GM18858 (cell line): ENCODE results near the gene GLS.
"Not testable (repeated sequence)": the region's sequence is repeated elsewhere in the genome, so short reads cannot be mapped to it uniquely, and the experiment has no call there.

Source experiments
- ATAC-seq: cut with Tn5 transposase; IDR thresholded peaks from one replicate; pipeline ENCODE4 v1.9.1; 2021; ENCODE audit not compliant: unreplicated experiment

GLS gene

DNA sequence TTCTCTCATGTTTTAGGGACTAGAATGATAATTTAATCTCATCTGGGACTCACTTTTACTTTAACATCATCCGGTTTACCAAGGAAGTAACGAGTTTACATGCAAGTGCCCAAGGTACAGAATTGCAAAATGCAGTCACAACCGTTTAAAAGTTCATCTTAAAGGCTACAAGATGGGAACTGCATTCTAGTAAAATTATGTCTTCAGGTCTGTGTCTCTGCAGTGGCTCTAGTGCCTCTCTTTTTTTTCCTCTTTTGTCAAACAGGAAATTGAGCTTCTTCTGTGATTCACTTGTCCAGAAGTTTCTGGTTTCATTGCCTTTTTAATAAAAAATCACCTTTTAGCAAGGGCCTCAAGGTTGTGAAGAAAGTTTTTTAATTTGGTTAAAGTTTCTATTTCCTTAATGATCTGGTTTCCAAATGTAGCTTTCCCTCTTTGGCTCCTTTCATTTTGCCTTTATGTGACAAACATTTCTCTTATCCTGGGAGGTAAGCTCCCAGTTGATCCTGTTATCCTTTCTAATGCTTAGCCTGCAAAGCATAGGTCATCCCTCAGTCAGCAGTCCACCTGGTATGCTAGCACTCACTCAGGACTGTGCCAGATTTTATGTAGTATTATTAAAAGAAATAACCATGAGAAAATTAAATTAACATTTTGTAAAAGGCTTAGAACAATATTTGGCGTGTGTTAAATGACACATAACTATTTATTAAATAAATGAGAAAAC, 2.4 kb downstream of the GLS start:
- ATAC-seq = no peak

DNA sequence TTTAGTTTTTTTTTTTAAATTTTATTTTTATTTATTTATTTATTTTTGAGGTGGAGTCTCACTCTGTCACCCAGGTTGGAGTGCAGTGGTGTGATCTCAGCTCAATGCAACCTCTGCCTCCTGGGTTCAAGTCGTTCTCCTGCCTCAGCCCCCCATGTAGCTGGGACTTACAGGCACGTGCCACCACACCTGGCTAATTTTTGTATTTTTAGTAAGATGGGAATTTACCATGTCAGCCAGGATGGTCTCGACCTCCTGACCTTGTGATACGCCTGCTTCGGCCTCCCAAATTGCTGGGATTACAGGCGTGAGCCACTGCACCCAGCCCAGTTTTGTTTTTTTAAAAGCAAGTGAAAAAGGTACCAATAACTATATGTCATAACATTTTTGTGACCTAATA, 5.2 kb downstream of the GLS start:
- ATAC-seq = not testable (repeated sequence)

DNA sequence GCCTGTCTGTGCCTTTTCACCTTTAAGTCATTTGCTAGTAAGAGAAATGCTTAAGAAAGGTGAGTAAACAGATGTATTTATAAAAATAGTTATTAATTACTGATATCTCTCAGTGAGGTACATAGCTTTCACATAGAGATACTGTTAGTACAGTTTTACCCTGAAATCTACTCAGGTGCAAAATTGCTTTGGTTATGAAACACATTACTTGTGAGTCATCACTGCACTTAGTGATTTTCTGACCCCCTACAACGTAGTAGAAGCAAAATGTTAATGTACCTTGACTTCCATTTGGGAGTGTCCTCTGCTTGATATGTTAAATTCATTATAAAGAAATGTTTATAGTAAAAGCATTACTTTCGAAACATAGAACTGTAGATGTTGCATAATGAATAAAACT, 6.5 kb downstream of the GLS start:
- ATAC-seq = peak; percentile 71

DNA sequence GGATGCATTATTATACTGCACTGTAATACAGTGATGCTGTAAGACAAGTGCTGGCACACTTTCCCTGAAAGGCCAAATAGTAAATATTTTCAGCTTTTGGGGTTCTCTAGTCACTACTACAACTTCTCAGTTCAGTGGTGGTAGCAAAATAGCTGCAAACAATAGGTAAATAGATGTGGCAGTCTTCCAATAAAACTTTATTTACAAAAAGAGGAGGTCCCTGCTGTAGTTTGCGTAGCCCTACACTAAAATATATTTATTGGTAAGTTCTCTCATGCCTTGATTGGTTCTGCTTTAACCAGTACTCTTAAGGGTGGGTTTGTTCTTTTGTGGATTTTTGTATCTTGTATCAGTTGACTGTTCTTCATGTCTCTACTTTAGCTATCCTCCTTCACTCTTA, 7.8 kb downstream of the GLS start:
- no peak for ATAC-seq

DNA sequence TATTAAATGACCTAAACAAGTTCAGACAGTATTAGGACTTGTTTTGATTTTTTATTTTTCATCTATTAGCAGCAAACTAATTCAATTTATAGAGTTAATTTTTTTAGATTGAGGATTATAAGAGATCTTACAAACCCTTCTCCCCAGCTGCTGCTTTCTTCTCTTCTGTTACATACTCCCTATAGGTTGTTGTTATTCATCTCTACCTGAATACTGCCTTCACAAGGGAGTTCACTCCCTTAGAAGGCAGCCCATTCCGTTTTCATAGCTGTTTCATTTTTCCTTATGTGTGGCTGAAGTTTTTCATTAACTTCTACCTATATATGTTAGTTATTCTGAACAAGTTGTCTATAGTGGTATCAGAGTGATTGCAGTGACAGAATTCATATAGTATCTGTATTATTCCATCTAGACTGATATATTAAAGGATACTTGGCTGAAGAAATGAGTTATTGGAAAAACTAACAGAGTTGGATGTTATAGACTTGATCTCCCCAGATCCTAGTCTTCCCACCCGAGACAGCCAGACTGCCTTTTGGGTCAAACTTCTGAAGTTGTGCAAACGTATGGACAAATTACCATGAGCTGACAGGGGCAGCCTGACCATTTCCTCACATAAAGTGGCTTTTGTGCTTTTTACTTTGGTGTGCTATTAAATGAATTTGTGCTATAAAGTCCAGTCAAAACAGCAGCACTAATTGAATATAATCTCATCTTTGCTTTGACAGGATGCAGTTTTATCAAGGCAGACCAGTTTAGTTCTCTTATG, 8.7 kb downstream of the GLS start:
- ATAC-seq = no peak

DNA sequence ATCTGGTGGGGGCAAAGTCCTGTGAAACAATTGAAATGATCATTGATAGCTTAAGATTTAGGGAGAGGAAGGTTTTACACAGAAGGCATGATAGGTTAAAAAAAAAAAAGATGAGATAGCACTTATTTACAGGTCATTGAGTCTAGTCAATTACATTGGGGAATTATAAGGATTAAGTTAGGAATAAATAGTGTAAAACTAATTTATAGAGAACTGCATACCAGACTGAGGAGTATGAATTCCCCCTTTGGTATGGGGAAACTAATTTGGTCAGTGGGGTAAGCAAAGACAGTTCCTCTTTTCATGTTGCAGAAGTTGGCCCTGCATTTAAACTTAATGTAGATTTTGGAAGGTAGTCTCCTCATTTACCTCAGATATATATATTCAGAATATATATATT, 10.8 kb downstream of the GLS start:
- ATAC-seq = peak; percentile 38

DNA sequence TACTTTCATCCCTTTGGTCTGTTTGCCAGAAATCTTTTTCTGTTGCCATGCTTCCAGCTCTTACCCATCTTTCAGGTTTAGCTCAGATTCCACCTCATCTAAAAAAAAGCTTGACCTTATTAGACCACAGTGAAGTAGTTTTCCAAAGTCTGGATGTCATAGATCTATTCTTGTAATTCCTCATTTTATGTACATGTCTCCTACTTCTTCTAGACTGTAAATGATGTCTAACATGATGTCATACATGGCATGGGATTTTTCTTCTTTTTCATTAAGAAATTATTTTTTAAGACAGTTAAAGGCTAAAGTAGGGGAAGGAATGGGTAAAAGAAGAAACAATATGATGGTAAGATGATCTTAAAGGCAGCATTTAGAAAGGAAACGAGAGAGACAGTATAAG, 11.3 kb downstream of the GLS start:
- no peak for ATAC-seq

DNA sequence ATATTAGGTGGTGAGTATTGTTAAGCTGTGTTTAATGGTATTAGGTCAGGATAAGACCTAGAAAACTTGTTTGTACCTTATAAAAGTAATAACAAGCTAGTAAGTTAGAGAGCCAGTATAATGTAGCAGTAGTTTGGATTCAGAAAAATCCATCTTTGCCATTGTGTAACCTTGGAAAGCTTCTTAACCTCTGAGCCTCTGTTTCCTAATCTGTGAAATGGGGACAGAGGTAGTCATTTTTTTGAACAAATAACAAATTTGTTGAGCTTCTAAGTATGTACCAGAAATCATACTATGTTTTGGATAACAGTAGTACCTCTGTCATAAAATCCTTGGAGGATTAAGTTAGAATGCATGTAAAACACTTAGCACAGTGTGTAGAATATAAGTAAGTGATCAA, 12.5 kb downstream of the GLS start:
- no peak for ATAC-seq

DNA sequence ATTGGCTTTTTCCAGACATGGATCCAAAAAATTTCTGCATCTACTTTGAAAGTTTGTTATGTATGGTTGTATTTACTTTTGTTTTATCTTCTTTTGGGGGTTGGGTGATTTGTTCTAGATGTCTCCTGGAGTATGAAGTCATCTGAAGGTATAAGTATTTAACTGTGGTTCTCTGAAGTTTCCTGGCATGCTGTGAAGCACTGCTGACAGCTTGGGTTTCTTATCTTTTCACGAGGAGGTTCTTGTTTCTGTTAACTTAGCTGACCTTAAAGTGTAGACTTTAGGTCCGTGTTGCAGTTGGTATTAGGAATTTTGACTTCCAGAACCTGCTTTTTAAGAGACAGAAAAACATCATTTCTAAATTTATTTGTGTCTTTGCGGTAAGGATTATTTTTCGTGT, 15.9 kb downstream of the GLS start:
- no peak for ATAC-seq

DNA sequence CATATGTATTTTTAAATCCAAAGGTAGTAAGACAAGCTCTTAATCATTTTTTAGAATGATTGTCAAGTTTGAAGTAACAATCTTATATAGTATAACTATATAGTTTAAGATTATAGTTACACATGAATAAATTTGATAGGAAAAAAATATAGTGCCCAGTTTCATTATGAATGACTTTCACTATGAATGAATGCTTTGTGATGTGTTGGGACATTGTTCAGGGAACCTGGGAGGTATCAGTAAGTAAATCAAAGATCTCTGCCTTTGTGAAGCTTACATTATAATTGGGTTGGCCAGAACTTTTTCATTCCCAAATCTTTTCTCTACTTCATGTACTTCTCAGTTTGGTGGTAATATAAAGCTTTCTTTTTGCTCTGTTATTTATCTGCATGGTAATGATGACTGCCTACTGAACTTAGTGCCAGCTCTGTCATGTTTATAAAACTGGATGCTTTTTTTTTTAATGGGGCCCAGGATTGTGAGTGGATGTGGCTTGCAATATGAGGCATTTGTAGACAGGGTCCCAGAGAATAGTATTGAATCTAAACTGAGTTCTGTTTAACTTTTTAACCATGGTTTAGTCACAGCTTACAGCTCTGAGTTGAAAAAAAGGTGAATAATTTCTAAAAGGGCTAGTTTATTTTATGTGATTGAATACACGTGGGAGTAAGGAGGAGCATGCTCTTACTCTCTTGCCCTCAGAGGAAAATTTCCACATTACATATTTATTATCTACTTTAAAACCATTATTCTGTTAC, 23.3 kb downstream of the GLS start:
- ATAC-seq = no peak

DNA sequence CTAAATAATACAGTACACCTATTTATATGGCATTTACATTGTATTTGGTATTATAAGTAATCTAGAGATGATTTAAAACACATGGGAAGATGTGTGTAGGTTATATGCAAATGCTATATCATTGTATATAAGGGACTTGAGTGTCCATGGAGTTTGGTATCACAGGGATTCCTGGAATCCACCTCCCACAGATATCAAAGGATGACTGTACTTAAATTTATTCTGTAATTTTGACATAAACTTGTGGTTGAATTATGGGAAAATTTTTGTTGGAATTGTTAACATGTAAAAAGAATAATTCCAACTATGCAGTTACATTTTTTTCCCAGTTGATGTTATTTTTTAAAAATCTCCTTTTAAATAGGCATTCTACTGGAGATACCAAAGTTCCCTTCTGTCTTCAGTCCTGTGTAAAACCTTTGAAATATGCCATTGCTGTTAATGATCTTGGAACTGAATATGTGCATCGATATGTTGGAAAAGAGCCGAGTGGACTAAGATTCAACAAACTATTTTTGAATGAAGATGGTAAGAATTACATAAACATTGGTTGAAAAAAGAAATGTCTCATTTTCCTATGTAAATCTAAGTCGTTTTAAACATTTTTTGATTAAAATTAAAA, 24.1 kb downstream of the GLS start:
- ATAC-seq = no peak

DNA sequence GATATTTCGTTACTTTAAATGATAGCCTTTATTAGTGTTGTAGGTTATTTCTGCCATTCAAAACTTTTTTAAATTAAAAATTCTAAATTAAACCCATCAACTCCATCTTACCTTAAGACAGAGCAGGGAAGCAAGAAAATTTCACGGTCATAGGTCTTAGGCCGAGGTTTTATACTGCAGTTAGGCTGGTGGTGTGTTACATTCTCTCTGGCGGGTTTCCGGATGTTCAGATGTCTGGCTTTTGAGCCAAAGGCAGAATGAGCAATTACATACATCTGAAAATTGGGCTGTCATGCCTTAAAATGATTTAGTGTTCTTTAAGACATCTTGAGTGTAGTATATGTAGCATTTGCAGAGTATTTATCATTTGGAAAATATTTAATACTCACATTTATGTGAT, 27.9 kb downstream of the GLS start:
- no peak for ATAC-seq

DNA sequence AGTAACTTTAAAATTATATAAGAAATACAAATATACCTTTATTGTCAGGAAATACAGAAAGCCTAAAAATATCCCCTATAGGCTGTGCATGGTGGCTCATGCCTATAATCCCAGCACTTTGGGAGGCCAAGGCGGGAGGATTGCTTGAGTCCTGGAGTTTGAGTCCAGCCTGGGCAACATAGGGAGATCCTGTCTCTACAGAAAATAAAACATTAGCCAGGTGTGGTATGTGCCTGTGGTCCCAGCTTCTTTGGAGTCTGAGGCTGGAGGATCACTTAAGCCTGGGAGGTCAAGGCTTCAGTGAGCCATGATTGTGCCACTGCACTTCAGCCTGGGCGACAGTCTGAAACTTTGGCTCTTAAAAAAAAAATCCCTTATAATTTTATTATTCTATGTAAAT, 29.1 kb downstream of the GLS start:
- no peak for ATAC-seq

DNA sequence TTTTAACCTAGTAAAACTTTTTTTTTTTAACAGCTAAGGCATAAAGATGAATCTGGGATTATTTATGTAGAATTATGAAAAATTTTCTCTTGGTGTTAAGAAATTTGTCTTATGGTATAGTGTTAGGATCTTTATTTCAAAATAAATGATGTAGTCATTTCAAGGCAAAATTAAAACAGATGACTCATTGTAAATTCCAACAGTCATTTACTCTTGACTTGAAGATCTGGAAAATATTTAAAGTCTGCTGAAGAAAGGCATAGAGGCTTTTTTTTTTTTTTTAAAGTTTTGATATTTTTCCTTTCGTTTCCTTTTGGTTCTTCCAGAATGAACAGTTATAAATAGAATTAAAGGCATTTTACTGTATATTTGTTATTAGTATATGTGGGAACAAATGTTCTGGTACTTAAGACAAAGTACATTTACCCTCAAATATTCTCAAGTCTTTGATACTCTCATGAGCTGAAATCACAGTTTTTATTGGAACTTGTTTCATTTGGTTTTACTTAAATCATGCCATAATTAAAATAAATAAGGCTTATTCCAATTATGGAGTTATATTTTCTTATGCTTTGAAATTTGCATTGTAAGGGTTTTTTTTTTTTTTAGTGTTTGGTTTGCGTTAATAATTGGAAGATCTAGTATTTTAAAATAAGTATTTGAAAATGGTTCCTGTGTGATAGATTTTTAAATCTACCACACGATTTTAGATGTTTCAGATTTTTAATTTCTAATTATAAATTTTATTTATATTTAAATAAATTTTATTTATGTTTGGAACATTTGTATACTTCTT, 29.9 kb downstream of the GLS start:
- no peak for ATAC-seq

DNA sequence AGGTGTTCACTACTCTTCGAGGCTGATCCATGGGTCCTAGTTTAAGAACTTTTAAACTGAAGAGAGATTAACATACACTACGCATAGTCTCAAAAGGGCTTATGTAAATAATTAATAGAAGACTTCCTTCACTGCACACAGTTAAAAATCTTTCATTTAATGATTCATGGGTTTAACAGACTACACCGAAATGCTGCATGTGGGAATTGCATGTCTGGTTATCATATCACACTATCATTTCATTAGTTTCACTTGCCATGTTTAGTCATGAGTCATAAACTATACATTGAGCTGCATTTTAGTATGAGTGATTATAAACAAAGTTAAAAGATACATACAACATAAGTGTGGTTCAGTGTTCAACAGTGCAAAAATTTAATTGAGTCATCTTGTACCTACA, 31.2 kb downstream of the GLS start:
- ATAC-seq = peak; percentile 92

DNA sequence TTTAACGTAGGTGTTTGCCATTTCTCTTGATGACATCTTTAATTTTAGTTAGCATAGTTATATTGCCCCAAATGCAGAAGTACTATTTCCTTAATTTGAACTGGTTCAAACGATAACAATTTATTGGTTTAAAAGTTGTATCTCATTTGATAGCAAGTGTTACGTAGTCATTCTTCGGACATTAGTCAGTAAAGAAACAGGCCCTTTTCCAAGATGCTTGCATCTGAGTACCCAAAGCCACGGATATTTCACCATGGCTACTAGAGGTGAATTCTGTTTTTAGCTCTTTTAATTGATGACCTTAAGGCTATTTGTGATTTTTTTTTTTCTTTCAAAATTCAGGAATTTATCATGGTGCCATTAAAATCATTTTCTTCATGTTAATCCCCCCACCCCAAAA, 32.1 kb downstream of the GLS start:
- no peak for ATAC-seq

DNA sequence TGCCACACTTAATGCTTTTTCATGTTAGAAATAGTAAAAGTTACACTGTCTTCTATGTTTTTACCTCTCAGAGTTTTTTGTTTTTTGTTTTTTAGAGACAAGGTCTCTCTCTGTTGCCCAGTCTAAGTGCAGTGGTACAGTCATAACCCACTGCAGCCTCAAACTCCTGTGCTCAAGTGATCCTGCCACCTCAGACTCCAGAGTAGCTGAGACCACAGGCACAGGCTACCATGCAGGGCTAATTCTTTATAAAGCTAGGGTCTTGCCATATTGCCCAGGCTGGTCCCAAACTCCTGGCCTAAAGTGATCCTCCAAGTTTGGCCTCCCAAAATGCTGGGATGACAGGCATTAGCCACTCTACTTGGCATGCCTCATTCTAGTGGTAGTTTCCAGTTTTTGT, 33.1 kb downstream of the GLS start:
- no peak for ATAC-seq

DNA sequence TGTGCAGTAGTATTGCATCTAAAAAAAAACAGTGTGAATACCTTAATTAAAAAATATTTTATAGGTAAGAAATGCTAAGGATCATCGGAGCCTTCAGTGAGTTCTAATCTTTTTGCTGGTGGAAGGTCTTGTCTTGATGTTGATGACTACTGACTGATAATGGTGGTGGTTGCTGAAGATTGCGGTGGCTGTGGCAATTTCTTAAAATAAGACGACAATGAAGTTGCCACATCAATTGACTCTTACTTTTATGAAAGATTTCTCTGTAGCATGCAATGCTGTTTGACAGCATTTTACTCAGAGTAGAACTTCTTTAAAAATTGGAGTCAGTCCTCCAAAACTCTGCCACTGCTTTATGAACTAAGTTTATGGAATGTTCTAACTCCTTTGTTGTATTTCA, 36.2 kb downstream of the GLS start:
- no peak for ATAC-seq

DNA sequence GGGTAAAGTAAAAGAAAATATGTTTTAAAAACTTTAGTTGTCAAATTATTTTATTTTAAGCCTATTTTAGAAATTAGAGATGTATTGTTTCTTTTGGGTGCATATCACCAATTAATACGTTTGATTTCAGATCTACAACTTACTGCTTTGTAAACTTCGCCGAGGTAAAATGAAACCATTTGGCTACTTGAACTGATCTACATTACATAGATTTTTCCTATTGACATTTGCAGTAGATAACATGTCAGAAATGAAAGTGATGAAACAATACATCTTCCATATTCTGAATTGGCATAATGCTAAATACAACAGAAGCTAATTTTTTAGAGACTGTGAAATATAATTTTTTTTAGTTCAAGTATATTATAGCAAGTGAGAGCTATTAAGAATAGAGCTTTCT, 39.5 kb downstream of the GLS start:
- ATAC-seq = no peak

DNA sequence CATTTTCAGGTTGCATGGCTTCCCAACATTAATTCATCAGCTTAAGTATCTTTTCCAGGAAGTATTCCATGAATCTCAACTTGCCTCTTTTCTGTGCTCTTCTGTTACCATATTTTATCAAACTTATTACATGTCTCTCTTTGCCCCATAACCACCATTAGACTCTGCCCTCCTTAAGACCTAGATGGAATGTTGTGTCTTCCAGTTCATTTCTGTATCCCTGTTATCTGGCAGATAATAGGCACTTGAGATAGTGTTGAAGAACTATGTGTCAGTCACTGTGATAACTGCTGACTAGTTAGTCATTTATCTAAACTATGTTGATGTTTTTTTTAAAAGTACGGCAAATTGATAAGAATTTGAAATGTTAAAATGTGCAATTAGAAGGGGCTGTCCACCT, 41.8 kb downstream of the GLS start:
- ATAC-seq = no peak

DNA sequence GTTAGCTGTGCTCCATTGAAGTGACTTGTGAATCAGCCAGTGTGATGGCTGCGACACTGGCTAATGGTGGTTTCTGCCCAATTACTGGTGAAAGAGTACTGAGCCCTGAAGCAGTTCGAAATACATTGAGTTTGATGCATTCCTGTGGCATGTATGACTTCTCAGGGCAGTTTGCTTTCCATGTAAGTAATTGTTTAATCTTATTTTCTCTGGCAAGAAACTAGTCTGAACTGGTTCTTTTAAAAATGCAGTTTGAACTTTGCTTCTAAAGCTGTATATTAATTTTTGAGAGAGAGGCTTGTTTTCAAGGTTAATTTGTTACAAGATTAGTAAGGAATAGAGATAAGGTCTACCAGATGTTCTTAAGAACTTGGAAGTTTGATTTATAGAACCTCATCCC, 46.7 kb downstream of the GLS start:
- no peak for ATAC-seq
